Activated CD4-positive, alpha-beta T cell treated with anti-CD3 and anti-CD28 coated beads, Interleukin-2, amount 50 U/mL, for 16 hours (primary cell): ENCODE data around the gene UBQLN3.

ENCODE experiments used
- DNase-seq: peaks from one replicate; pipeline ENCODE4 v3.0.0-alpha.2; 2020

UBQLN3 gene

GRCh38 chr11:5504403-5504921, 5.3 kb downstream of the UBQLN3 start:
- no peak for DNase-seq

- DNase-seq: no peak
Measured at GRCh38 chr11:5500393-5500801, 9.4 kb downstream of the UBQLN3 start.

GRCh38 chr11:5499671-5500070, 10.1 kb downstream of the UBQLN3 start:
- DNase-seq: no peak

- no peak for DNase-seq
Measured at GRCh38 chr11:5489576-5490357, 20.0 kb downstream of the UBQLN3 start.

- DNase-seq: no peak
Measured at GRCh38 chr11:5488798-5489399, 20.9 kb downstream of the UBQLN3 start.

GRCh38 chr11:5488385-5488784, 21.4 kb downstream of the UBQLN3 start, which contains the start of gene OR52D1:
OR52D1 (plus strand) TSS chr11:5488685; CDS start chr11:5488707, 22 bp downstream.
- DNase-seq: no peak

GRCh38 chr11:5486421-5486820, 23.3 kb downstream of the UBQLN3 start:
- DNase-seq: no peak

GRCh38 chr11:5486003-5486402, 23.8 kb downstream of the UBQLN3 start:
- no peak for DNase-seq

GRCh38 chr11:5476186-5476819, 33.5 kb downstream of the UBQLN3 start:
- peak; percentile 38 for DNase-seq

GRCh38 chr11:5473921-5474320, 35.8 kb downstream of the UBQLN3 start:
- no peak for DNase-seq

- DNase-seq: no peak
Measured at GRCh38 chr11:5467527-5467926, 42.2 kb downstream of the UBQLN3 start.

GRCh38 chr11:5460983-5461621, 48.7 kb downstream of the UBQLN3 start:
- no peak for DNase-seq
